ENCODE results near the gene CDC23.
"Not testable (repeated sequence)": the region's sequence is repeated elsewhere in the genome, so short reads cannot be mapped to it uniquely, and the experiment has no call there.

Gene CDC23

GRCh38 chr5:138212828-138213160 is 329 bp downstream of the CDC23 start:
- no peak for DNase-seq

DNA sequence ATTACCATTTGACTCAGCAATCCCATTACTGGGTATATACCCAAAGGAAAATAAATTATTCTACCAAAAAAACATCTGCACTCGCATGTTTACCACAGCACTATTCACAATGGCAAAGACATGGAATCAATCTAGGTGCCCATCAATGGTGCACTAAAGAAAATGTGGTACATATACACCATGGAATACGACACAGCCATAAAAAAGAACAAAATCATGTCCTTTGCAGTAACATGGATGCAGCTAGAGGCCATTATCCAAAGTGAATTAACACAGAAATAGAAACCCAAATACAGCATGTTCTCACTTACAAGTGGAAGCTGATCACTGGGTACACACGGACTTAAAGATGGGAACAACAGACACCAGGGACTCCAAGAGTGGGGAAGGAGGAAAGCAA is 2.1 kb downstream of the CDC23 start:
- DNase-seq = no peak

GRCh38 chr5:138193859-138194258 is 19.3 kb downstream of the CDC23 start:
- DNase-seq = not testable (repeated sequence)

DNA sequence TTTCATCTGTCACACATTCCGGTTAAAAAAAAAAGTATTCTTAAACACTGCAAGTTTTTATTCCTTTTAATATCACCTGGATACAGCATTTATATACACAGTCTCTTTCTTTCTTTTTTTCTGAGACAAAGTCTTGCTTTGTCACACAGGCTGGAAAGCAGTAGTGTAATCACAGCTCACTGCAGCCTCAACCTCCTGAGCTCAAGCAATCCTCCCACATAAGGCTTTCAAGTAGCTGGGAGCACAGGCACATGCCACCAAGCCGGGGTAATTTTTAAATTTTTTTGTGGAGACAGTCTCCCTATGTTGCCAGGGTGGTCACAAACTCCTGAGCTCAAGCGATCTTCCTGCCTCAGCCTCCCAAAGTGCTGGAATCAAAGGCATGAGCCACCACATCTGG is 20.3 kb downstream of the CDC23 start:
- no peak for DNase-seq

GRCh38 chr5:138188626-138189025 is 24.5 kb downstream of the CDC23 start:
- no peak for DNase-seq

- DNase-seq = no peak
These were observed 27.1 kb downstream of the CDC23 start for GRCh38 chr5:138186002-138186447.

DNA sequence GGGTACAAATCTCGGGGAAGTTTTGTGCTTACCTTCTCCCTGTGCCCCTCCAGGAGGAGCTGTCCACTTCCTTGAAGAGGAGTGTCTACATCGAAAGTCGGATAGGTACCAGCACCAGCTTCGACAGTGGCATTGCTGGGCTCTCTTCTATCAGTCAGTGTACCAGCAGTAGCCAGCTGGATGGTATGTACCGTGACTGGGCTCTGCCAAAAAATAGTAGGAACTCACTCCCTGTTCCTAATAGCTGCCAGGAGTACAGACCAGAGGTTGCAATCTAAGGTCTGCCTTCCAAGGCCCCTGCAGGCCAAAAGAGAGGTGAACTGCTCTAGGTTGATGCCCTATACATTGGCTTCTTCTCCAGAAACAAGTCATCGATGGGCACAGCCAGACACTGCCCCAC is 30.3 kb downstream of the CDC23 start:
- no peak for DNase-seq

DNA sequence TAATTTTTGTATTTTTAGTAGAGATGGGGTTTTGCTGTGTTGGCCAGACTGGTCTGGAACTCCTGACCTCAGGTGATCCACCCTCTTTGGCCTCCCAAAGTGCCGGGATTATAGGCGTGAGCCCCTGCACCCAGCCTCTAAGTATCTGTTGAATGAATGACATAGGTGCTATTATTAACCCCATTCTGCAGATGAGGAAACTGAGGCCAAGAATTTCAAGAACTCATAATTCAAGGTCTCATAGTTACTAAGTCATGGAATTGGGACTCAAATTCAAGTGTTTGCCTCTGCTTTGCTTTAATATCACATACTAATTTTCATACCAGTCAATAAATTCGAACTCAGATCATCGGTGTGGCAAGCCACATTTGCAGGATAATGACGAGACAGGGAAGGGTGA is 32.3 kb downstream of the CDC23 start:
- no peak for DNase-seq

- DNase-seq = peak; percentile 46
These were observed 32.8 kb downstream of the CDC23 start for GRCh38 chr5:138180183-138180782.

DNA sequence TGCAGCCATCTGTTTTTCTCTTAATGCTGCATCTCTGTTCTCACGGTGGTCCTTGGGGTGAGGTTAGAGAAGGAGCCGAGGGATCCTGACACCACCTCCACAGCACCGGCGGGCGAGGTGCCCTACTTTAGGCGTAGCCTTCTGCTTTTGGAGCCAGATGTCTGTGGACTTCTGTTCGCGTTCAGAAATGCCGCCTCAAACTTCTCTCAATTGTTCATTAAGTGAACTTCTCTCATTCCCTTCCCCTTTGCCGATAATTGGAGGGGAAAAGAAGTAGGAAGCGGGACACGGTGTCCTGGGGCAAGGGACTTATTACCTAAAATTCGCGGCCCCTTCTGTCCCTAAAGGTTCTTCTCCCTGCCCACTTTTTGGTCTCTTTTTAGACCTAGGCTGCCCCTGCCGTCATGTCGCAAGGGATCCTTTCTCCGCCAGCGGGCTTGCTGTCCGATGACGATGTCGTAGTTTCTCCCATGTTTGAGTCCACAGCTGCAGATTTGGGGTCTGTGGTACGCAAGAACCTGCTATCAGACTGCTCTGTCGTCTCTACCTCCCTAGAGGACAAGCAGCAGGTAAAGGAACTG is 33.8 kb downstream of the CDC23 start:
- no peak for DNase-seq

DNA sequence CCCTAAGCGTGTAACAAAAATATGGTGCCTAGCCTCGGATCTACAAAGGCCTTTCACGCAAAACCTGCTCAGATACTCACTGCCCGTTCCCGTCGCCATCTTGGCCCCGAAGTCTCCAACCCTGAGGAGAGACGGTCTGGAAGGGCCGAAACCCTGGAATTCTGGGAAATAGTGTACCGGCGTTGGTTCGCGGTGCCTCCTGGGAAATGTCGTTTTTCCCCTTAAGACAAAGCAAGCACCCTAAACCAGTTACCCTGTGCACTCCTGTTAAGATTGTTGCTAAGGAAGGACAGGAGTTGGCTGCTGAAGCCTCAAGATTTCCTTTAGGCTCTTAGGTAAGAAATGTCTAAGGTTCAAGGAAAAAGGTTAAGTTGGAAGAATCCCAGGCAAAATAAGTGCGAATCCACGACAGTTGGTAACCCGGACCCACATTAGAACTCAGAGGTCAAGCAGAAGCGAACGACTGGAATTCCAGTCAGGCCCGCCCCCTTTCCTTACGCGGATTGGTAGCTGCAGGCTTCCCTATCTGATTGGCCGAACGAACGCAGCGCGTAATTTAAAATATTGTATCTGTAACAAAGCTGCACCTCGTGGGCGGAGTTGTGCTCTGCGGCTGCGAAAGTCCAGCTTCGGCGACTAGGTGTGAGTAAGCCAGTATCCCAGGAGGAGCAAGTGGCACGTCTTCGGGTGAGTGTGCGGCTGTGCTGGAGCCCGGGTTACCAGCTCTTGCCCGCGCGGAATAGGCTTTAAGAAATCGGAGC is 34.4 kb downstream of the CDC23 start, which contains the start of the genes BRD8 and KIF20A:
BRD8 (minus strand) TSS at position 115 of the 761 bp plus-strand sequence; CDS start at position 99, 16 bp downstream.
KIF20A (plus strand) TSS at position 597 of the 761 bp plus-strand sequence. CDS start 569 bp downstream, outside the sequence.
- peak; percentile 98 for DNase-seq

GRCh38 chr5:138177941-138178515 is 35.1 kb downstream of the CDC23 start:
- DNase-seq = no peak

- DNase-seq = no peak
These were observed 42.8 kb downstream of the CDC23 start for GRCh38 chr5:138170299-138170698.

DNA sequence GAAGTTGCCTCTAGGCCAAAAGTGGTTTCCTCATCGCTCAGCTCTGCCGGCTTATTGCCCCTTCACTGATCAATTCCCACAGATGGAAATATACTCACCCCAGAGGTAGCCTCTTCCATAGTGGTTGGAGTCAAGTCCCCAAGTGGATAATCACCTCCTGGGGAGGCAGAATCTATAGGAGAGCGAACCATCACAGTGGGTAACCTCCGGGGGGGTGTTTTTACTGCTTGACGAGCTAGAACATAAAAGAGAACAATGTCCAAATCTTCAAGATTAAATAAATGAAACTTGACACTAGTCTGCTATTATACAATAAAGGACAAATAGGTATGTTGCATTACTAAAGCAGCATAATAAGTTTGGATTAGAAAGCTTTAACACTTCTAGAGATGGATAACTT is 44.0 kb downstream of the CDC23 start:
- no peak for DNase-seq

GRCh38 chr5:138163721-138164120 is 49.4 kb downstream of the CDC23 start:
- DNase-seq = no peak

DNA sequence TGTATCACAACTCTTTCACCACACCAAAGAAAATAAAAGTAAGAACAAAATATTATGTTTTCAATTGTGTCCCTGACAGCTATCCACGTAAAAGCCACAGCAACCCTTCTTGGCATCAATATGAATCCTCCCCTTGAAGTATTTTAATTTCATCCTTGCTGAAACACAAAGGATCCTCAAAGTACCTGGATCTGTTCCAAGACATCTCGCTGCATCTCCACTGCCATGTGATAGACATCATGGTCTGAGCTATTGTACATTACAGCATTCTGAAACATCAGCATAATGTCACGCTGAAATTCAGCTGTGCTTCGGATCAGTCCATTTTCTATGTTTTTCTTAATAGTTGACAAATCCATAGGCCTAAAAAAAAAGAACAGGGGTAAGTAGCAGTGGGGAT is 52.4 kb downstream of the CDC23 start:
- DNase-seq = no peak

DNA sequence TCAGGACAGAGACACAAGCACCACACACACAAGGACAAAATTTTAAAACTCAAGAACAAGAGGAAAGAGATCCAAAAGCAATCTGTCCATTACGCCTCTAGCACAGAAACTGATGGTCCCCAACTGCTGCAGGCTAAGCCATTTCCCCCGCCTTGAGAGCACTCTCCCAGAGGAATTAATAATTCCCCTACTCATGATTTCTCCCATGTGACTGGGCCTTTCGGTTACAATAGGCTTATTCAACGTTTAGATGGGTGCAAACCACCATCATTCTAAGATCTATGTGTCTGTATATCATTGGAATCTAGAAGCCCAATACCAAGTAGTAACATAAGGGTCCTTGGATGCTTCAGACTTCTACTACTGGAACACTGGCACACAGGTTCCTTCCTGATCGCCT is 53.5 kb downstream of the CDC23 start:
- no peak for DNase-seq

- DNase-seq = no peak
These were observed 55.5 kb downstream of the CDC23 start for GRCh38 chr5:138157626-138158025.

GRCh38 chr5:138155977-138156376 is 57.1 kb downstream of the CDC23 start:
- DNase-seq = not testable (repeated sequence)

DNA sequence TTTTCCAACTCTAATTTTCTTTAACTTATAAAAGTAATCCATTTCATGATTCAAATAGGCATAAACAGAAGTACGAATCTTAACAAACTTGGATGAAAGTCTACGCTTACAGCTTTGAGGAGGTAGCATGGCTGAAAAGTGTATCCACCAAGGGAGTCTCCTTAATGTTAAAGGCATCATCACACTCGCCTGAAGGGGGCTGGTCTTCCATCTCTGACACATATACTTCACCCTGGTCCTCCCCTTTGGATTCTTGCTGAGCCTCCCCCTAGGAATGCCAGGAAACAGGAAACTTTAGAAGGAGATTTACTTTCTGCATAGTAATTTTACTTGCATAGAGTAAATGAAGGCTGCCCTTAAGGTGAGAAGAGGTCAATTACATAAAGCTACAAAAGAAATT is 63.6 kb downstream of the CDC23 start:
- DNase-seq = no peak

DNA sequence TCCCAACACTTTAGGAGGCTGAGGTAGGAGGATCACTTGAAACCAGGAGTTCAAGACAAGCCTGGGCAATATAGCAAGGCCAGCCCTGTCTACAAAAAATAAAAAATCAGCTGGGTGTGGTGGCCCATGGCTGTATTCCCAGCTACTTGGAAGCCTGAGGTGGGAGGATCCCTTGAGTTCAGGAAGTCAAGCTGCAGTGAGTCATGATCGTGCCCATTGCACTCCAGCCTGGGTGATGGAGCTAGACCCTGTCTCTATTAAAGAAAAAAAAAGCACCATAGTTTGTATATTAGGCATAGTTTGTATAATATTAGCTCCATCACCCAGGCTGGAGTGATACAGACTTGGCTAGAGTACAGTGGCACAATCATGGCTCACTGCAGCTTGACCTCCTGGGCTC is 64.3 kb downstream of the CDC23 start:
- no peak for DNase-seq

GRCh38 chr5:138143578-138143977 is 69.5 kb downstream of the CDC23 start:
- DNase-seq = not testable (repeated sequence)

DNA sequence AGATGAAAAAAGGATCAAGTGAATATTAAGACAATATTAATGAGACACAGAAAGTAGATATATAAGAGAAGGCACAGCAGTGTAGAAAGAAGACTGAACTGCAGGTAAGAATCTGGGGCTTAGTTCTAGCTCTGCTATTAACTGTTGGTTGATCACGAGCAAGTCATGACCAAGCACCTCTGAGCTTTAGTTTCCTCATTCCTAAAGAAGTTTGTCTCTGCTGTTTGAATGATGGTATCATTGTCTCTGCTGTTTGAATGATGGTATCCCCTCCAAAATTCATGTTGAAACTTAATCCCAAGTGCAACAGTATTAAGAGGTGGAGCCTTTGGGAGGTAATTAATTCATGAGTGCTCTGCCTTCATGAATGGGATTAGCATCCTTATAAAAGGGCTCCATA is 71.4 kb downstream of the CDC23 start:
- DNase-seq = no peak

DNA sequence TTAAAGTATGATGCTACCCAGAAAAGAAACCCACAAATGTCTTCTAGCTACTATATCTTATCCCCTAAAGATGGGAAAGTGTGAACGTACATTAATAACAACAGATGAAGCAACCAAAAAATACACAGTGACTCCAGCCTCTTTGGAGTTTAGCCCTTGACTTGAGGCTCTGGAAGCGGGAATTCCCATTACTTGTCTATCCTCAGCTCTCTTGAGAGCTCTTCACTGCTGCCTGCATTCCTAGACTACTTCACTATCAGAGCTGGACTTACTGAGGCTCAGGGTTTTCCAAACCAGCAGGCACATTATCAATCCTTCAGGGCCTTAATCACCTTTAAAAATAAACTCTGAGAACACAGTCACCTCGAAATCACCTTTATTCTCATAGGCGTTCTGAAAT is 72.9 kb downstream of the CDC23 start:
- no peak for DNase-seq

Data from COR-L47 (cell line).